Stomach (tissue), 4 donors: Measurements from ENCODE around the gene SWAP70.

ENCODE experiments used
- POLR2AphosphoS5 ChIP-seq, 3 donors: sonication (generic); formaldehyde crosslinking; IDR thresholded peaks; one replicate each; pipeline ENCODE4 v1.6.1; 2016; ENCODE audit warnings: antibody characterized with exemption in 3 of 3
- TF ChIP-seq, protein P1 (sequence below), 7 experiments: fragments of 450-650 bp in 4 of 7; fragments of 200-600 bp in 3 of 7; sonication (generic) in 3 of 7; IDR thresholded peaks; one replicate each; pipeline ENCODE4 v1.5.1; 2016 to 2019; ENCODE audit warnings: antibody characterized with exemption in 7 of 7, control low read depth in 2 of 7, mild to moderate bottlenecking in 1 of 7

DNA sequence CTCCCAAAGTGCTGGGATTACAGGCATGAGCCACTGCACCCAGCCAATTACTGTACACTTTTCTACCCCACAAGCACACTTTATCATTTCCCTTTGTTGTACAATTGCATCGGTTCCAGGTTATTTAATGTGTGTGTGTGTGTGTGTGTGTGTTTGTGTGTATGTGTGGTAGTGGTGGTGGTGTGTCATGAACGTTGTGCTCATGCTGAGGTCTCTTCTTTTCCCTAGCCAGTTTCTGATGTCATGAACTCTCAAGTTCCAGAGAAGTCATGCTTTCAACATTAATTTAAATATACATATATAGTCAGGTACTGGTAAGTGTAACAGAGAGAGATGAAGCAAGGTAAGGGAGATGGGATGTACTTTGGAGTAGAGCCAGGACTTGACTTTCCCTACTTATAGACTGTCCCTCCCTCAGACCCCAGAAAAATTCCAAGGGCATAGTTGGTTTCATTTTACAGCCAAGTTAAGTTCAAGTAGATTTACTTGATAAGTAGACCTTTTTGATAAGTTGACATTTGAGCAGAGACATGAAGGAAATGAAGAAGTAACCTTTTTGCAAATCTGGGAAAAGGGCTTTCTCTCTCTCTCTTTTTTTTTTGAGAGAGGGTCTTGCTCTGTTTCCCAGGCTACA, 47.7 kb upstream of the SWAP70 start:
- TF ChIP-seq POLR2AphosphoS5 (IDR thresholded peaks at IDR 0.05), result no peak
- TF ChIP-seq, protein P1, sequence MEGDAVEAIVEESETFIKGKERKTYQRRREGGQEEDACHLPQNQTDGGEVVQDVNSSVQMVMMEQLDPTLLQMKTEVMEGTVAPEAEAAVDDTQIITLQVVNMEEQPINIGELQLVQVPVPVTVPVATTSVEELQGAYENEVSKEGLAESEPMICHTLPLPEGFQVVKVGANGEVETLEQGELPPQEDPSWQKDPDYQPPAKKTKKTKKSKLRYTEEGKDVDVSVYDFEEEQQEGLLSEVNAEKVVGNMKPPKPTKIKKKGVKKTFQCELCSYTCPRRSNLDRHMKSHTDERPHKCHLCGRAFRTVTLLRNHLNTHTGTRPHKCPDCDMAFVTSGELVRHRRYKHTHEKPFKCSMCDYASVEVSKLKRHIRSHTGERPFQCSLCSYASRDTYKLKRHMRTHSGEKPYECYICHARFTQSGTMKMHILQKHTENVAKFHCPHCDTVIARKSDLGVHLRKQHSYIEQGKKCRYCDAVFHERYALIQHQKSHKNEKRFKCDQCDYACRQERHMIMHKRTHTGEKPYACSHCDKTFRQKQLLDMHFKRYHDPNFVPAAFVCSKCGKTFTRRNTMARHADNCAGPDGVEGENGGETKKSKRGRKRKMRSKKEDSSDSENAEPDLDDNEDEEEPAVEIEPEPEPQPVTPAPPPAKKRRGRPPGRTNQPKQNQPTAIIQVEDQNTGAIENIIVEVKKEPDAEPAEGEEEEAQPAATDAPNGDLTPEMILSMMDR (IDR thresholded peaks at IDR 0.05), result no peak
